Measurements from ENCODE around the gene ATCAY.
"Not testable (repeated sequence)": the region's sequence is repeated elsewhere in the genome, so short reads cannot be mapped to it uniquely, and the experiment has no call there.

Gene ATCAY

DNA sequence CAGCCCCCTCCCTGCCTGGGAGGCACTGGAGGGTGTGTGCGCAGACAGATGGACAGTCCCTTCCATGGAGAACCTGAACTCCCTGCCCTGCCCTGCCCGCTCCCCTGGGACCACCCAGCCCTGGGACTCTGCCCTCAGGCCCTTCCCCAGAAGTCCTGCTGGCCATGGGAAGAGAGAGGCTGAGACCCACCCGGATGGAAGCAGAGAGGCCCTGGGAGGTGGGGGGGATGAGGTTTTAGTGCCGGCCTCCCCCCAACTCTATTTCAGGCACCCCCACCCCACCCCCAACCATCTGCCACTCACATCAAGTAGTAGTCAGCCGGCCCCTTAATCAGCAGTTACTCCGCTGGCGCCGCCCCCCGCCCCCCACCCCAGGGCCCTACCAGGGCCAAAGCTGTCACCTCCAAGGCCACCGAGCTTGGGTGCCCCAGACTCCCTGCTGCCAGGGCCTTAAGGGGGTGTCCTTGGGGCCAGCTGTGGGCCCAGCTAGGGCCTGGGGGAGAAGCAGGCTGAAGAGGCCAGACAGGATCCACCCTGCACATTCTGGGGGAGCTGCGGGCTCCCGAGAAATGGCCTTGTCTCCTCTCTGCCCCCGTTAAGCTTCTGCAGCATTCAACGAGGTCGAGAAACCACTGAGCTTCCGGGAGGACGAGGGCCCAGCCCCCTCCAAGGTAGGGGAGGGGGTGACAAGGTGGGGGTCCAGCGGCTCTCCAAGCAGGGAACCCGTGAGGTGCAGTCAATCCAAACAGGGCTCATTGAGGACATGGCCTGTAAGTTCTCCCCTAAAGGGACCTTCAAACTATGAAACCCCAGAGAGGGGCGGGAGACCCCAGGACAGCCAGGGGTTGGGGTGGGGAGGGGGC, 69.7 kb downstream of the ATCAY start:
- DNase-seq, result no peak

DNA sequence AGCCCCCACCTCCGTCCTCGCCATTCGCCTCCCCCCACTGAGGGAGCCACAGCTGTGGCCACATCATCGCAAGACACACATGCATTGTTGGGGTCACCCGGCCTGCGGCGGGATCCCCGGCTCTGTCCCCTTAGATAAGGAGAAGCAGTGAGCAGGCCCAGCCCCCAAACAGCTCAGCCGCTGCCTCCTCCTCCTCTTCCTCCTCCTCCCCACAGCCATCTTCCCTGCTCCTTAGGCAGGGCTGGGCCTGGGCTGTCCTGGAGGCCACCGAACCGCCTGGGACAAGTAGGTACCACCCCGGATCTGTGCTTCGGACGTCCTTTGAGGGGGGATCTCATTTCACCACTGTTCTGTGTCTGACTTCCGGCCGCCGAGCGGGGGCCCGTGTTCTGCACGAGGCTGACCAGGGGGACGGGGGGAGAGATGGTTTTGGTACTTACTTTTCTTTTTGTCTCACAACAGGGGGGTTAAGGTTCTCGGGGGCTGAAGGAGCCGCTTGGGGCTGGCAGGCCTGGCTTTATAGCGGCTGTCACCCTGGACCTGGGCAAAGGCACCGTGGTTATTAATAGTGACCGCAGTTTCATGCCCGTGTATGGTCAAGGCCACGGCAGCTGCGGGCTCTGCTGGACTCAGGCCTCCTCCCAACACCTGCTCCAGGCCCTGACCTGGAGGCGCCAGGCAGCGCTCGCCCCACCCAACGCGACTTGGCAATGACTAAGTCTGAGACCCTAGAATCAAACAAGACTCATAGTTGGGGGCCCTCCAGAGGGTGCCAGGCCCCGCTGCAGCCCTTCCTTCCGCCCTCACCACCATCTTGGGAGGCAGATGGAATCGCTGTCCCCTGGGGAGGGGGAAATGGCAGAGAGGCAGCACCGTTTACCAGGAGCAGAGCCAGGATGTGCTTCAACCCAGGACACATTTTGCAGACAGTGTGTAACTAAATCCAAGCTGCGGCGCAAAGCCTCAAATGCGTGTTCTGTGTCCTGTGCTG, 70.7 kb downstream of the ATCAY start:
- DNase-seq, result no peak

DNA sequence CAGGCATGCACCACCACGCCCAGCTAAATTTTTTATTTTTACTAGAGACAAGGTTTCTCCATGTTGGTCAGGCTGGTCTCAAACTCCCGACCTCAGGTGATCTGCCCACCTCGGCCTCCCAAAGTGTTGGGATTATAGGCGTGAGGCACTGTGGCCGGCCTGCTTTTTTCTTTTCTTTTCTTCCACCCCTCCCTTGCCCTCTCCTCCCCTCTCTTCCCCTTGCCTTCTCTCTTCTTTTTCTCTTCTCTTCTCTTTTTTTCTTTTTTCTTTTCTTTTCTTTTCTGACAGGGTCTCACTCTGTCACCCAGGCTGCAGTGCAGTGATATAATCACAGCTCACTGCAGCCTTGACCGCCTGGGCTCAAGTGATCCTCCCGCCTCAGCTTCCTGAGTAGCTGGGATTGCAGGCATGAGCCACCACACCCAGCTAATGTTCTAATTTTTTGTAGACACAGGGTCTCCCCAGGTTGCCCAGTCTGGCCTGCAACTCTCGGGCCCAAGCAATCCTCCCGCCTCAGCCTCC, 72.3 kb downstream of the ATCAY start:
- not testable (repeated sequence) for DNase-seq

- DNase-seq, result no peak
Observed at GRCh38 chr19:3954107-3954506, 73.6 kb downstream of the ATCAY start.

GRCh38 chr19:3955276-3955675, 74.8 kb downstream of the ATCAY start:
- not testable (repeated sequence) for DNase-seq

DNA sequence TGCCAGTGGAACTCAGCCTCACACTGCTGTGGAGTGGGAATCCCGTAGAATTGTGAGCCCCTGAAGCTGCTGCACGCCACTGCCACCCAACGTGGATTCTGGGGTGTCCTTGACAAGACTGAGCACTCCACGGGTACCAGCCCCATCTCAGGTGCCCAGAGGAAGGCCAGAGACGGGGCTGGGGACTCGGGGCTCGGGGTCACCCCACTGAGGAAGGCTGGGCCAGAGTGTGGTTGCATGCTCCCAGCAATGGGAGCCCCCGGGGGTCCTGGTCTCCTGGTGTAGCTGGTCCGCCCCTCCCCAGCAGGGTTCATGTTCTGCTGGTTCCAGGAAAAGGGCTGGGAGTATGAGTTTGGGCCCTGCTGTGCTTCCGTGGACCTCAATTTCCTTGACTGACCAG, 75.2 kb downstream of the ATCAY start:
- DNase-seq, result no peak

GRCh38 chr19:3958836-3959765, 78.6 kb downstream of the ATCAY start:
- no peak for DNase-seq

DNA sequence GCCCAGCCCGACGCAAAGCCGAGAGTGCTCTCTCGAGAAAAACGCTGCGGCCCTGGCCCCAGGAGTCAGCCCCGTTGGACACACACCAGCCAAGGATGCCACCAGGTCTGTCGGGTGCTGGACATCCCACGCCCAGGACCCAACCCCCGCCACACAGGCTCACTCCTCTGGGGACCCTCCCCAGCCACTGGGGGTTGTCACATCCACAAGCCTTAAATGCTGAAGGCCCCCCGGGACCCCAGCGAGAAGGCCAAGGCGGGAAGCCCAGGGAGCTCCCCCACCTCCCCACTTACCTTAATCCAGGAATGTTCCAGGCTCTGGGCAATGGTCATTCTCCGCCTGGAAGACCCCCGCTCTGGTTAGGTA, 79.3 kb downstream of the ATCAY start:
- no peak for DNase-seq

DNA sequence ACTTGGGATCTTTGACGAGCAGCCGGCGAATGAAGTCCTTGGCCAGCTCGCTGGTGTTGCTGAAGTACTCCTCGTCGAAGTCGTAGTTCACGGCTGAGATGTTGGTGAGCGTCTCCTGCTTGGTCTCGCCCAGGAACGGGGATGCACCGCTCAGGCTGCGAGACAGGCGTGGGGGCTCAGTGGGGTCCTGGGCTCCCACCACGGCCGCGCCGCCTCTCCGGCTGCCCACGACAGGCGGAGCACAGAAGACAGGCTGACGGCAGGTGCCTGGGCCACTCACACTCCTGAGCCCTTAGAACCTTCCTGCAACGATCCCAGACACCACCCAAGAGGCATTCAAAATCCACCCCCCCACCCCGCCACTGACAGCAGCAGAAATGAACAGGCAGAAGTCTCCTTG, 80.5 kb downstream of the ATCAY start:
- DNase-seq, result no peak

DNA sequence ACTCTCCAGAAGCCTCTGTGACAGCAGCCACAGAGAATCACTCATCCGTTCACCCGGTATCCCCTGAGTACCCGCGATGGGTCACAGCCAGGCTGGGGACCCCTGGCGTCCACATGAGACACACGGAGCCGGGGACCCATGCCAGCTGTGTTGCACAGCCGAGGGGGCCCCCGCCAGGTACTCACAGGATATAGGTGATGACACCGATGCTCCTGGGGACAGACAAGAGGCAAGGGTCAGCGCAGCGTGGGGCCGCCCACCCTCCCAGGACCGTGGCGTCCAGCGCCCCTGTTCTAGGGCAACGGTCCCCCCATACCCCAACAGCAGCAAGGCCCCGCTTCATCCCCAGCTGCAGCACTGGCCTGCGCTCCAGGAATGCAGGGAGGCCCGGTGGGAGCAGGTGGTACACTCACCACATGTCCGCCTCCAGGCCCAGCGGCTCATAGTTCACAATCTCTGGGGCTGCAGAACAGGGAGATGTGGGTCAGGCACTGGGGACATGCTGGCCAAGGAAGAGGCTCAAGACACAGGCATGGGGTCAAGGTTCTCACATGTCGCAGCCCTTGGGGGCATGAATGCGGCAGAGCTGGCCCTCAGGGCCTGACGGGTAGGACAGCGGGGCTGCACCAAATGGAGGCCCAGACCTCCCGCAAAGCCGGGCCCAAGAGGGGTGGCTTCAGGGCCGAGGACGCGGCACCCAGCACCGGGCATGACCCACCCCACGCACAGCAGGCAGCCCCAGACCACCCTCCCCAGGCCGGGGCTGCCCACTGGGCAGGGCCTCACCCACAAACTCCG, 83.2 kb downstream of the ATCAY start:
- DNase-seq, result no peak

DNA sequence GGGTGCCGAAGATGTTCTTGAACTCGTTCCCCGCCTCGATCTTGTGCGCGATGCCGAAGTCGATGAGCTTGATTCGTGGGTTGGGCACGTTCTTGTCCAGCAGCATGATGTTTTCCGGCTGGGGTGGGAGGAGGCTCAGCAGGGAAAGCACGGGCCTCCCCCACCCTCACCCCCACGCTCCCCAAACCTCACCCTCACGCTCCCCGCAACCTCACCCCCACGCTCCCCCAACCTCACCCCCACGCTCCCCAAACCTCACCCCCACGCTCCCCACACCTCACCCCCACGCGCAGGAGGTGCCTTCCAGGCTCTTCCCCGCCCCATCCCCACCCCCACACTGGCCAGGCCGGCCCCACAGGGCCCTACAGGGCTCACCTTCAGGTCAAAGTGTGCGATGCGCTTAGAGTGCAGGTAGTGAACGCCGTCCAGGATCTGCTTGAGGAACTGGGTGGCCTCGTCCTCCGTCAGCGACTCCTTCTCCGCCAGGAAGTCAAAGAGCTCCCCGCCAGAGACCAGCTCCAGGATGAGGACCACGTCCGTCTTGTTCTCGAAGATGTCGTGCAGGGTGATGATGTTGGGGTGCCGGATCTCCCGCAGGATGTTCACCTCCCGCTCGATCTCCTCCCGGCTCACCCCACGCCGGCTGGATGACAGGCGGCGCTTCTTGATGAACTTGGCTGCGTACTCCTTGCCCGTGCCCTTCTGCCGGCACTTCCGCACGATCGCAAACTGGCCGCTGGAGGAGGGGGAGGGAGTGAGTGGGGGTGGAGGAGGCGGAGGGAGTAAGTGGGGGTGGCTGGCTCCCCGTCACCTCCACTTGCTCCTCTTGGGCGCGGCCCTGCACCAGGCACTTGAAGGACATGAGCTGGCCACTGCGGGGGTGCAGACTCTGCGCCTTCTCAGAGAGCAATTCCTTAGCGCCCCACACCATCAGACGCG, 84.0 kb downstream of the ATCAY start:
- DNase-seq, result no peak

GRCh38 chr19:3966051-3967017, 85.8 kb downstream of the ATCAY start:
- DNase-seq, result no peak

- DNase-seq, result not testable (repeated sequence)
Observed at GRCh38 chr19:3967983-3968382, 87.5 kb downstream of the ATCAY start.

- no peak for DNase-seq
Observed at GRCh38 chr19:3968556-3969434, 88.3 kb downstream of the ATCAY start.

- DNase-seq, result no peak
Observed at GRCh38 chr19:3969435-3970312, 89.2 kb downstream of the ATCAY start.

- no peak for DNase-seq
Observed at GRCh38 chr19:3970313-3970807, 89.9 kb downstream of the ATCAY start.
